ENCODE measurements around the gene LRP3. TPM values are rescaled to one million over a fixed set of nuclear protein-coding genes. Genes with fewer than 3 reads are reported as not detected.

The LRP3 gene
- total RNA-seq, 8 experiments from 2014 or later: 9.1 to 29.2 (median 24.0) TPM

- in situ Hi-C loops (cut with MboI; ENCODE audit: low pct_unique_long_range_greater_than_20kb in 2 of 9, low sequenced_read_pairs in 9 of 9, unreplicated experiment in 9 of 9): loop anchor here in 5 of 9 experiments (10.0 to 25.0 kb wide), 3 partner anchors 164 to 521 kb away; no protein-coding TSS in a partner anchor
- no peaks in the 10 kb centered on the region for H3K4me1 ChIP-seq (replicated peaks in 1 of 2)
- no peak overlapping the region for H3K4me3 ChIP-seq
- 70 to 100% methylated on average over 1 to 2 of the region's 11 CpGs; no CpG with 5 or more reads in 8 of the 10 experiments for WGBS, 10 experiments
- peak in 4 of 8 experiments; percentile 9 to 31 (median 18) for ATAC-seq (replicated peaks in 6 of 8)
- H3K27ac ChIP-seq: no peak overlapping the region
Observed at GRCh38 chr19:33241091-33241529, 47.0 kb downstream of the LRP3 start.

DNA sequence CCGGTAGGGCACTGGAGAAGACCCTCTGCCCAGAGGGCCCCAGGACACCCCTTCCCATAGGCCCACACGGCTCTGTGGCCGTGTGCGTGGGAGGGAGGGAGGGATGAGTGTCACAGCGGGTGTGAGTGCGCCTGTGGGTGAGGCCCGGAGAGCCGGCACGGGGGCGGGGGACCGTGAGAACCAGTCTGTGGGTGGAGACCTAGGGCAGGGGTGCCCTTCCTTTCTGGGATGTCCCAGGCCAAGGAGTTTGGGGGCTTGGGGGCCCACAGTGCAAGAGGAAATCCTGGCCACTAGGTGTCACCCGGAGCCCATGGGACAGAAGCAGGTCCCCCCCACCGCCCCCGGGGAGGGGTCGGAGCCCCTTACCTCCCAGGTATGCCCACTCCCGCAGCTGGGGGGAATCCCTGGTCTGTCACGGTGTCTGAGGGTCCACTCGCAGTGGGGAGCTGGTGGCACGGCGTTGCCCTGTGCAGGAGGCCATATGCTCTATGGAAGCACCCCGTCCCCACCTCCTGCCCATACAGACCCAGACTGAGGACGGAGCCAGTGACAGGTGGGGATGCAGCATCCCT lies 47.5 kb downstream of the LRP3 start:
- in situ Hi-C loops (cut with MboI; ENCODE audit: low pct_unique_long_range_greater_than_20kb in 2 of 9, low sequenced_read_pairs in 9 of 9, unreplicated experiment in 9 of 9): loop anchor here in 5 of 9 experiments (10.0 to 25.0 kb wide), 3 partner anchors 163 to 521 kb away; no protein-coding TSS in a partner anchor
- peak; percentile 42 to 85 (median 62) for ATAC-seq (replicated peaks in 6 of 8)

DNA sequence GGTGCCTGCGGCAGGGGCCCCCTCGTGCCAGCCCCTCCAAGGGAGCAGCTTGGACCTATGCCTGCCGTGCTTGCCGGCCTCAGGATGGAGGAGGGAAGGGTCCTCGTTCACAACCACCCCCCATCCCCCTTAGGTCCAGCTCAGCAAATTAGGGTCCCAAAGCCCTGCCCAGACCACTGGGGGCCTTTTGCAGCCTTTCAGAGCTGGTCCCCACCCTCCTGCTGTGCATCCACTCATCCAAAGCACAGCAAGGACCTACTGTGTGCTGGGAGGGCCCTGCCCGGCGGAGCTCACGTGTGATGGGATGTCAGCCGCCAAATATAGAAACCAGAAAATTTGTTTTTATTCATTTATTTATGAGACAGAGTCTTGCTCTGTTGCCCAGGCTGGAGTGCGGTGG lies 48.0 kb downstream of the LRP3 start:
- H3K4me3 ChIP-seq: no peak overlapping the region
- 40 to 100% (median 88%) methylated on average over 1 to 5 of the region's 10 CpGs; no CpG with 5 or more reads in 7 of the 10 experiments for WGBS, 10 experiments
- H3K27ac ChIP-seq: no peak overlapping the region
- ATAC-seq (replicated peaks in 6 of 8): no peak
- no peaks in the 10 kb centered on the region for H3K4me1 ChIP-seq (replicated peaks in 1 of 2)
- in situ Hi-C loops (cut with MboI; ENCODE audit: low pct_unique_long_range_greater_than_20kb in 2 of 9, low sequenced_read_pairs in 9 of 9, unreplicated experiment in 9 of 9): loop anchor here in 5 of 9 experiments (10.0 to 25.0 kb wide), 3 partner anchors 163 to 520 kb away; no protein-coding TSS in a partner anchor

More for the DNA sequence above, 47.5 kb downstream of the LRP3 start:
- Histone ChIP-seq H3K4me3 (no peak overlapping the region), H3K4me1 (replicated peaks in 1 of 2) (no peaks in the 10 kb centered on the region), H3K27ac (no peak overlapping the region)
- 34% methylated on average over 4 of the region's 22 CpGs; no CpG with 5 or more reads in 9 of the 10 experiments for WGBS, 10 experiments

DNA sequence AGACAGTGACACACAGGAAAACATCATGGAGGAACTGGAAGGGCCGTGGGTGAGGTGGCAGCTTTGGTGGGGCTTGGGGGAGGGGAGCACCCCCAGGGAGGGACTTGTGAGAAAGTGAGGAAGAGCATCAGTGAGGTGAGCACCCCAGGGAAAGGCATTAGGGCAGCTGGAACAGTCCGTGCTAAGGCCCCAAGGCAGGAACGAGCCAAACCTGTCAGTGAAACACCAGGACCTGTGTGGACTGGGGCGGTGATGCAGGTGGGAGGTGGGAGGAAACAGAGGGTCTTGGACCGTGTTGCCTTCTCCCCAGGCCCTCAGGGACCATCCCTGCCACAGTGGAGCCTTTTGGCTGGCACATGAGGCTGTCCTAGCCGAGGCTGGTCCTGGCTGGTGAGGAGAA lies 48.8 kb downstream of the LRP3 start:
- no peak for ATAC-seq (replicated peaks in 6 of 8)
- in situ Hi-C loops (cut with MboI; ENCODE audit: low pct_unique_long_range_greater_than_20kb in 2 of 9, low sequenced_read_pairs in 9 of 9, unreplicated experiment in 9 of 9): loop anchor here in 5 of 9 experiments (10.0 to 25.0 kb wide), 3 partner anchors 162 to 519 kb away; no protein-coding TSS in a partner anchor
- no peak overlapping the region for H3K4me3 ChIP-seq

GRCh38 chr19:33245948-33246708 lies 52.0 kb downstream of the LRP3 start:
- WGBS, 10 experiments: 20 to 100% (median 63%) methylated on average over 1 to 4 of the region's 7 CpGs; no CpG with 5 or more reads in 4 of the 10 experiments
- Histone ChIP-seq H3K4me3 (no peak overlapping the region), H3K4me1 (replicated peaks in 1 of 2) (peaks cover 4 to 19% of the 10 kb centered on the region in 2 donors), H3K27ac (no peak overlapping the region)
- peak in 1 of 8 experiments; percentile 9 for ATAC-seq (replicated peaks in 6 of 8)
- in situ Hi-C loops (cut with MboI; ENCODE audit: low pct_unique_long_range_greater_than_20kb in 2 of 9, low sequenced_read_pairs in 9 of 9, unreplicated experiment in 9 of 9): loop anchor here in 5 of 9 experiments (10.0 to 25.0 kb wide), 3 partner anchors 159 to 516 kb away; no protein-coding TSS in a partner anchor

More for the DNA sequence above, 48.8 kb downstream of the LRP3 start:
- peaks cover 0 to 4% of the 10 kb centered on the region in 2 donors for H3K4me1 ChIP-seq (replicated peaks in 1 of 2)
- 40 to 95% (median 61%) methylated on average over 1 to 4 of the region's 6 CpGs; no CpG with 5 or more reads in 7 of the 10 experiments for WGBS, 10 experiments
- H3K27ac ChIP-seq: no peak overlapping the region

DNA sequence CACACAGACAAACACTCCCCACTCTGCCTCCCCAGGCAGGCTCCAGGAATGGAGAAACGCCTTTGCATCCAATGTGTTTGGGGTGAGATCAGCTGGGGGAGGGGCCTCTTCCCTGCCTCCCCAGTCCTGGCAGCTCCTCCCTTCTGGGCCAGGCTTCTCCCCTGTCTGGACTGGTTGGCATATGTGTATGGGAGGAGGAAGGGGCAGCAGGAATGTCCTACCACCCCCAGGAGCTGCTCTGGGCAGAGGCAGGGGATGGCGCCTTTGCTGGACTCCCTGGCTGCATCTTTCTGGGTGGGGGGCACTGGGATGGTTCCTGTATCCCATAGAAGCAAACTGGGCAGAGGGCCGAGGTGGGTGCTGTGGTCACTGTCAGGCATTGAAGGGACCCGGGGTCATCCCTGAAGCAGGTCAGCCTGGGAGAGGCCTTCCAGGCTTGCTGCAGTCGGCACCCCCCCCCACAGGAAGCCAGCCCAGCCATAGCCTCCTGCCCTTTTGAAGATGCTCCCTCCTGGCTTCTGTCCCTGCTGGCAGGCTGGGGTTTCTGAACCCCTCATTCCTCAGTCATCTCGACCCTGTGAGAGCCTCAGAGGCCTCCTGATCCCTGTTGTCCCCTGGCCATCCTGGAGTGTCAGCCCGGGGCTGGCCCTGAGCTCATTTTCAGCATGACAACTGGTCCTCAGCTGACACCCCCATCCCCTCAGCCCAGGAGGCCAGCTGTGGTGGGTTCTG lies 52.7 kb downstream of the LRP3 start:
- in situ Hi-C loops (cut with MboI; ENCODE audit: low pct_unique_long_range_greater_than_20kb in 2 of 9, low sequenced_read_pairs in 9 of 9, unreplicated experiment in 9 of 9): loop anchor here in 5 of 9 experiments (10.0 to 25.0 kb wide), 3 partner anchors 158 to 515 kb away; no protein-coding TSS in a partner anchor
- Histone ChIP-seq H3K4me1 (replicated peaks in 1 of 2) (peaks cover 5 to 21% of the 10 kb centered on the region in 2 donors), H3K4me3 (no peak overlapping the region), H3K27ac (no peak overlapping the region)
- ATAC-seq (replicated peaks in 6 of 8): peak in 2 of 8 experiments; percentile 63 to 70
- WGBS, 10 experiments: 27% methylated on average over 3 of the region's 7 CpGs; no CpG with 5 or more reads in 9 of the 10 experiments

- in situ Hi-C loops (cut with MboI; ENCODE audit: low pct_unique_long_range_greater_than_20kb in 2 of 9, low sequenced_read_pairs in 9 of 9, unreplicated experiment in 9 of 9): loop anchor here in 5 of 9 experiments (10.0 to 25.0 kb wide), 3 partner anchors 157 to 515 kb away; no protein-coding TSS in a partner anchor
- WGBS, 10 experiments: 50% methylated on average over 1 of the region's 1 CpG; no CpG with 5 or more reads in 9 of the 10 experiments
- Histone ChIP-seq H3K4me3 (no peak overlapping the region), H3K4me1 (replicated peaks in 1 of 2) (peaks cover 5 to 21% of the 10 kb centered on the region in 2 donors), H3K27ac (no peak overlapping the region)
- no peak for ATAC-seq (replicated peaks in 6 of 8)
Observed at GRCh38 chr19:33247441-33247819, 53.3 kb downstream of the LRP3 start.

GRCh38 chr19:33248104-33248503 lies 54.0 kb downstream of the LRP3 start:
- ATAC-seq (replicated peaks in 6 of 8): peak in 1 of 8 experiments; percentile 14
- Histone ChIP-seq H3K4me1 (replicated peaks in 1 of 2) (peaks cover 5 to 21% of the 10 kb centered on the region in 2 donors), H3K27ac (no peak overlapping the region), H3K4me3 (no peak overlapping the region)
- in situ Hi-C loops (cut with MboI; ENCODE audit: low pct_unique_long_range_greater_than_20kb in 2 of 9, low sequenced_read_pairs in 9 of 9, unreplicated experiment in 9 of 9): loop anchor here in 5 of 9 experiments (10.0 to 25.0 kb wide), 3 partner anchors 157 to 514 kb away; no protein-coding TSS in a partner anchor
- 80 to 94% (median 83%) methylated on average over 1 to 4 of the region's 8 CpGs; no CpG with 5 or more reads in 7 of the 10 experiments for WGBS, 10 experiments

DNA sequence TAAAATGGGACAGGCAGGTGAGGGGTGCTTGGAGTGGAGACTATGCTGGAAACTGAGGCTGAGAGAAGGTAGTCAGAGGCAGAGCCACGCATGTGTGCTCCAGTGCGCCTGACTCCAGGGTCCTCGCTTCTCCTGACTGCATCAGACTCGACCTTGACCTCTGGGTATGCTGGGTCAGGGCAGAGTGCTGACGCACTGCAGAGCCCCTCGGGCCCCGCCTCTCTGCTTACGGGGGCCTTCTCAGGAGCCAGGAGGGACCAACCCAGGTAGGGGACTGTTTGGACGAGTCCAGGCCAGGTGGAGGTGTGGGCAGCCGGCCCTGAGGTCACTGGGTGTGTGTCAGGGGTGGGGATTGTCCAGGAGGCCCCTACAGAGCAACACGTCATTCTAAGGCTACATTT lies 54.4 kb downstream of the LRP3 start:
- H3K4me3 ChIP-seq: no peak overlapping the region
- 52 to 76% (median 58%) methylated on average over 3 to 8 of the region's 11 CpGs; no CpG with 5 or more reads in 6 of the 10 experiments for WGBS, 10 experiments
- H3K27ac ChIP-seq: peak overlapping the region in 1 of 2 donors; percentile 56
- H3K4me1 ChIP-seq (replicated peaks in 1 of 2): peaks cover 5 to 21% of the 10 kb centered on the region in 2 donors
- in situ Hi-C loops (cut with MboI; ENCODE audit: low pct_unique_long_range_greater_than_20kb in 2 of 9, low sequenced_read_pairs in 9 of 9, unreplicated experiment in 9 of 9): loop anchor here in 5 of 9 experiments (10.0 to 25.0 kb wide), 3 partner anchors 156 to 514 kb away; no protein-coding TSS in a partner anchor
- ATAC-seq (replicated peaks in 6 of 8): peak in 4 of 8 experiments; percentile 24 to 32 (median 26)

DNA sequence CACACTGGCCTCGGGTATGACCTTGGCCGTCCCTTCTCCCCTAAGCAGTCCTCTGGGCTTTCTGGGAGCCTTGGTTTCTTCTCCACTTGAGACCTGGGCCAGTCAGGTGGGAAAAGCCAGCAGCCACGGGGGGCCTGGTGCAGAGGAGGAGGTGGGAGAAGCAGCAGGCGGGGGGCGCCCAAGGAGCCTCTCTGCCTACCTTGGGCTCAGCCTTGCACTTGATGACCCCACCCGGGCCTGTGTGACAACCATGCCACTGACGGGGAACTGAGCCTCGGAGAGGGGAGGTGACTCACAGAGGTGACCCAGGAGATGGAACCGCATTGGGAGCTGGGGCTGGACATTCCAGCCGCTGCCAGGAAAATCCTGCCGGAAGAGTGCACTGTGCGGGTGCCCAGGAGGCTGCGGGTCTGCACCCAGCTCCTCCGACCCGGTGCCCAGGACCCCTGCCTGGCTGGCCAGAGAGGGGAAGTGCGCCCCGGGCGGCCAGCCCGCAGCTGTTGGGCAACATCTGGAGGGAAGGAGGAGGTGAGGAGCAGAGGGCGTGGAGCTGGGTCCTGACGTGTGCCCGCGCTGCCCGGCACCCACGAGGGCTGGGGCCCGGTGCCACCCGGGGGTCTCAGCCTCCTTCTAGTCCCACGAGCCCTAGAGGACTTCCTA lies 55.0 kb downstream of the LRP3 start:
- Histone ChIP-seq H3K4me3 (no peak overlapping the region), H3K4me1 (replicated peaks in 1 of 2) (peaks cover 5 to 21% of the 10 kb centered on the region in 2 donors), H3K27ac (peak overlapping the region in 1 of 2 donors; percentile 56)
- WGBS, 10 experiments: 0 to 93% (median 60%) methylated on average over 1 to 8 of the region's 28 CpGs; no CpG with 5 or more reads in 5 of the 10 experiments
- ATAC-seq (replicated peaks in 6 of 8): peak in 6 of 8 experiments; percentile 38 to 66 (median 59)
- in situ Hi-C loops (cut with MboI; ENCODE audit: low pct_unique_long_range_greater_than_20kb in 2 of 9, low sequenced_read_pairs in 9 of 9, unreplicated experiment in 9 of 9): loop anchor here in 5 of 9 experiments (10.0 to 25.0 kb wide), 3 partner anchors 156 to 513 kb away; no protein-coding TSS in a partner anchor

DNA sequence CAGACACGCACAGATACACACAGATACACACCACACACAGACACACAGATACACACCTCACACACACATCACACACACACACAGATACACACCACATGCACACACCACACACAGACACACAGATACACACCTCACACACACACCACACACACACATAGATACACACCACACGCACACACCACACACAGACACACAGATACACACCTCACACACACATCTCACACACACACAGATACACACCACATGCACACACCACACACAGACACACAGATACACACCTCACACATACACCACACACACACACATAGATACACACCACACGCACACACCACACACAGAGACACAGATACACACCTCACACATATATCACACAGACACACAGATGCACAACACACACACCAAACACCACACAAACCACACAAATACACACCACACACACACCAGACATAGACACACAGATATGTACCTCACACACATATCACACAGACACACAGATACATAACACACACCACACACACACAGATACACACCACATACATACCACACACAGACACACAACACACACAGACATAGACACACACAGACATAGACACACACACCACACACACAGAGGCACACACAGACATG lies 55.7 kb downstream of the LRP3 start:
- 88% methylated on average over 1 of the region's 3 CpGs; no CpG with 5 or more reads in 9 of the 10 experiments for WGBS, 10 experiments
- in situ Hi-C loops (cut with MboI; ENCODE audit: low pct_unique_long_range_greater_than_20kb in 2 of 9, low sequenced_read_pairs in 9 of 9, unreplicated experiment in 9 of 9): loop anchor here in 5 of 9 experiments (10.0 to 25.0 kb wide), 3 partner anchors 155 to 512 kb away; no protein-coding TSS in a partner anchor

More for the DNA sequence above, 55.7 kb downstream of the LRP3 start:
- Histone ChIP-seq H3K4me1 (replicated peaks in 1 of 2) (peaks cover 5 to 21% of the 10 kb centered on the region in 2 donors), H3K27ac (no peak overlapping the region), H3K4me3 (no peak overlapping the region)
- no peak for ATAC-seq (replicated peaks in 6 of 8)

Data from motor neuron (in vitro differentiated cells).